Stomach (tissue), 9 donors: ENCODE results near the gene ARHGAP15. TPM values are rescaled to one million over a fixed set of nuclear protein-coding genes. Genes with fewer than 3 reads are reported as not detected.
A peak's percentile ranks its signal among the peaks of the same experiment; 100 is the strongest.

Source experiments
- DNase-seq, 2 donors: peaks; one replicate each; pipeline versions ENCODE4 v3.0.0 to v3.0.0-alpha.2; 2013 to 2019
- H3K27ac ChIP-seq, 5 donors: fragments of 200-600 bp in 4 of 5; sonication (generic) in 4 of 5; one replicate each; pipeline ENCODE4 v1.5.1; 2013 to 2019; ENCODE audit warnings: mild to moderate bottlenecking in 1 of 5, moderate library complexity in 1 of 5
- H3K27me3 ChIP-seq, 3 donors: fragments of 200-600 bp; sonication (generic); one replicate each; pipeline ENCODE4 v1.5.1; 2017 to 2019; ENCODE audit warnings: mixed run types in 1 of 3
- H3K36me3 ChIP-seq, 4 donors: fragments of 200-600 bp; sonication (generic); 1 replicate in 3 of 4; 2 replicates in 1 of 4; pipeline ENCODE4 v1.5.1; 2016 to 2019
- H3K4me1 ChIP-seq, 4 donors: fragments of 200-600 bp; sonication (generic); one replicate each; pipeline ENCODE4 v1.5.1; 2016 to 2019
- H3K4me3 ChIP-seq, 4 donors: fragments of 200-600 bp; sonication (generic) in 3 of 4; one replicate each; pipeline ENCODE4 v1.5.1; 2016 to 2019; ENCODE audit warnings: mild to moderate bottlenecking in 1 of 4
- H3K9me3 ChIP-seq, 4 donors: fragments of 200-600 bp; sonication (generic); one replicate each; pipeline ENCODE4 v1.5.1; 2016 to 2019
- EP300 ChIP-seq: sonication (generic); formaldehyde crosslinking; IDR thresholded peaks from one replicate; pipeline ENCODE4 v1.6.1; 2017; ENCODE audit warnings: antibody characterized with exemption
- POLR2A ChIP-seq, 4 donors: fragments of 450-650 bp; IDR thresholded peaks; one replicate each; pipeline ENCODE4 v1.6.1; 2016; ENCODE audit warnings: antibody characterized with exemption in 4 of 4, control low read depth in 2 of 4, mild to moderate bottlenecking in 1 of 4, moderate library complexity in 1 of 4
- POLR2AphosphoS5 ChIP-seq, 3 donors: sonication (generic); formaldehyde crosslinking; IDR thresholded peaks; one replicate each; pipeline ENCODE4 v1.6.1; 2016; ENCODE audit warnings: antibody characterized with exemption in 3 of 3
- WGBS, 5 donors: extraction: QIAGEN DNeasy Blood & Tissue Kit in 3 of 5; methylation state at CpG; one replicate each; pipeline versions ENCODE4 v1.1.5 to v1.1.7; 2013 to 2018; 5-methylcytosine and 5-hydroxymethylcytosine counted together
- intact Hi-C: fragments of 100-400 bp; cut with DNase I; formaldehyde crosslinking; loops from one replicate; pipeline ENCODE4 v1.15.1; 2023; ENCODE audit warnings: low total_unique reads
- polyA plus RNA-seq, 3 donors: library from polyadenylated mRNA; stranded (reverse); fragments of 200-250 nt; gene quantifications; one replicate each; pipeline ENCODE4 v1.2.3, GENCODE V29; 2013
- total RNA-seq, 5 donors: library from RNA; depleted of rRNA; stranded (reverse); fragments of >200 nt; gene quantifications; one replicate each; pipeline versions ENCODE4 v1.1.0 to v1.2.3, GENCODE V29; 2014 to 2016
- TF ChIP-seq, protein P1 (sequence below), 7 experiments: fragments of 450-650 bp in 4 of 7; fragments of 200-600 bp in 3 of 7; sonication (generic) in 3 of 7; IDR thresholded peaks; one replicate each; pipeline ENCODE4 v1.5.1; 2016 to 2019; ENCODE audit warnings: antibody characterized with exemption in 7 of 7, control low read depth in 2 of 7, mild to moderate bottlenecking in 1 of 7
- donor health status: healthy with polysubstance abuse.
- donor health status: Bipolar disorder and iron deficiency.
- donor health status: healthy.

The ARHGAP15 gene
- total and polyA plus RNA-seq, 8 donors: 1.8 to 66.3 (median 6.8) TPM; not detected in 1

DNA sequence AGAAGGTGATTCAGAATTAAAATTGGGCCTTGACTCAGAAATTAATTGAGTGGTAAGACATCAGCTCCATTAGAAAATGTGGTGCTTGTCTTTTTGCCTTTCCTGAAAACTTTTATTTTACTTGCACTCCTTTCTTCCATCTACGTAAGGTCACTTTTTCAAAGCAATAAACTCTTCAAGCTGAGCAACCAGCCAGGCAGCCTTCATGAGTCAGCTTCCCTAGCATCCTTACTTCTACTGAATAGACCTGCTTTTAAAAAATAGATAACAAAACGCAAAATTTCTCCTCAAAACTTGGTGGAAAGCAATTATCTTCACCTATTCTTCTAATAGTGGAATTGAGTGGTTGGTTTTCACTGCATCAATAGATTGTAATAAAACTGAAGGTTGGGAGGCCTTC lies 504.2 kb downstream of the ARHGAP15 start:
- Histone ChIP-seq H3K27me3 (no peaks in the 10 kb centered on the region), H3K4me1 (no peaks in the 10 kb centered on the region), H3K27ac (no peak overlapping the region), H3K9me3 (peaks cover 0 to 14% (median 0%) of the 10 kb centered on the region in 4 donors), H3K4me3 (no peak overlapping the region), H3K36me3 (peaks cover 0 to 5% (median 0%) of the 10 kb centered on the region in 4 donors)
- intact Hi-C loops: no loop called here
- DNase-seq: no peak
- 0 to 49% (median 43%) methylated on average over 2 of the region's 2 CpGs for whole genome bisulfite sequencing, 5 donors
- no peak for TF ChIP-seq POLR2A (IDR thresholded peaks at IDR 0.05)
- TF ChIP-seq, protein P1, sequence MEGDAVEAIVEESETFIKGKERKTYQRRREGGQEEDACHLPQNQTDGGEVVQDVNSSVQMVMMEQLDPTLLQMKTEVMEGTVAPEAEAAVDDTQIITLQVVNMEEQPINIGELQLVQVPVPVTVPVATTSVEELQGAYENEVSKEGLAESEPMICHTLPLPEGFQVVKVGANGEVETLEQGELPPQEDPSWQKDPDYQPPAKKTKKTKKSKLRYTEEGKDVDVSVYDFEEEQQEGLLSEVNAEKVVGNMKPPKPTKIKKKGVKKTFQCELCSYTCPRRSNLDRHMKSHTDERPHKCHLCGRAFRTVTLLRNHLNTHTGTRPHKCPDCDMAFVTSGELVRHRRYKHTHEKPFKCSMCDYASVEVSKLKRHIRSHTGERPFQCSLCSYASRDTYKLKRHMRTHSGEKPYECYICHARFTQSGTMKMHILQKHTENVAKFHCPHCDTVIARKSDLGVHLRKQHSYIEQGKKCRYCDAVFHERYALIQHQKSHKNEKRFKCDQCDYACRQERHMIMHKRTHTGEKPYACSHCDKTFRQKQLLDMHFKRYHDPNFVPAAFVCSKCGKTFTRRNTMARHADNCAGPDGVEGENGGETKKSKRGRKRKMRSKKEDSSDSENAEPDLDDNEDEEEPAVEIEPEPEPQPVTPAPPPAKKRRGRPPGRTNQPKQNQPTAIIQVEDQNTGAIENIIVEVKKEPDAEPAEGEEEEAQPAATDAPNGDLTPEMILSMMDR (IDR thresholded peaks at IDR 0.05): no peak
- no peak for TF ChIP-seq POLR2AphosphoS5 (IDR thresholded peaks at IDR 0.05)
- no peak for TF ChIP-seq EP300

DNA sequence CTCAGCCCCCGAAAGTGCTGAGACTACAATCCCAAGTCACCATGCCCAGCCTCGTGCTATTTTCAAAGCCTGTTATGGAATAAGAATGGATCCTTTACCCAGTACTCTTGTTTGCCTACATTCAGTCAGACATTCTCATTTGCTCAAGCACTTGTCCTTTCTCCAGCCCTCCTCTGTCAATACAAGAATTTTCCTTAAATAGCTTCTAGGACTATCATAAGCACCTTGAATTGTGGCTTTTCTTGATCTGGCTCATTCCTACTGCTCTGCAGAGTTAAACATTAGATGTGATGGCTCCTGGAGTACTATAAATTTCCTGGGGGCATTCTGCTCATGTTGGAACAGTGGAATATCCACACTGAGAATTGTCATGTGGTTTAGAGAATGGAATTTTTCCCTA lies 506.1 kb downstream of the ARHGAP15 start:
- WGBS, 5 donors: 72 to 83% (median 79%) methylated on average over 2 of the region's 2 CpGs
- peaks cover 0 to 14% (median 0%) of the 10 kb centered on the region in 4 donors for H3K9me3 ChIP-seq
- TF ChIP-seq POLR2A (IDR thresholded peaks at IDR 0.05) (no peak), POLR2AphosphoS5 (IDR thresholded peaks at IDR 0.05) (no peak), EP300 (no peak)
- TF ChIP-seq, protein P1 (IDR thresholded peaks at IDR 0.05): no peak
- H3K27me3 ChIP-seq: no peaks in the 10 kb centered on the region
- H3K27ac ChIP-seq: no peak overlapping the region
- intact Hi-C loops: no loop called here
- no peaks in the 10 kb centered on the region for H3K4me1 ChIP-seq
- H3K36me3 ChIP-seq: peaks cover 0 to 5% (median 0%) of the 10 kb centered on the region in 4 donors
- DNase-seq: no peak
- H3K4me3 ChIP-seq: no peak overlapping the region

DNA sequence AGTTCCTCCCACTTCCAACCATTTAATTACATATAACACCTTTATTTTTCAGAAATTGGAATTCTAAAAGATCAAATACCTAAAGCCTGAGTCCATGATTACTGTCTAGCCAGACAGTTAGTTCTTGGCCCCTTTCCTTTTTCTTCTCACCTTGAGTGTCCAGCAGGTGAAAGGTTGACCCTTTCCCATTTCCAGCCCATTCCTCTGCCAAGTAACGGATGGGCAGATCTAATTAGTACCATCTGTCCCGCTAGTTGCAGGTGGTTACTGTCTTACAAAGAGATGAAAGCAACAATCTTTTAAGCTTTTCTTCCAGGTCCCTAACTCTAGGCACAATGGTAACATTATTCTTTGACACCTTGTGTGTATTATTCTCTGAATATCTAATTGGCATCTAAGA lies 506.7 kb downstream of the ARHGAP15 start:
- Histone ChIP-seq H3K4me1 (no peaks in the 10 kb centered on the region), H3K27ac (no peak overlapping the region), H3K27me3 (no peaks in the 10 kb centered on the region), H3K4me3 (no peak overlapping the region), H3K36me3 (peaks cover 0 to 5% (median 0%) of the 10 kb centered on the region in 4 donors), H3K9me3 (peaks cover 0 to 14% (median 0%) of the 10 kb centered on the region in 4 donors)
- DNase-seq: no peak
- TF ChIP-seq POLR2AphosphoS5 (IDR thresholded peaks at IDR 0.05) (no peak), POLR2A (IDR thresholded peaks at IDR 0.05) (no peak), EP300 (no peak)
- TF ChIP-seq, protein P1 (IDR thresholded peaks at IDR 0.05): no peak
- intact Hi-C loops: no loop called here
- WGBS, 5 donors: 90 to 100% (median 97%) methylated on average over 2 of the region's 2 CpGs

DNA sequence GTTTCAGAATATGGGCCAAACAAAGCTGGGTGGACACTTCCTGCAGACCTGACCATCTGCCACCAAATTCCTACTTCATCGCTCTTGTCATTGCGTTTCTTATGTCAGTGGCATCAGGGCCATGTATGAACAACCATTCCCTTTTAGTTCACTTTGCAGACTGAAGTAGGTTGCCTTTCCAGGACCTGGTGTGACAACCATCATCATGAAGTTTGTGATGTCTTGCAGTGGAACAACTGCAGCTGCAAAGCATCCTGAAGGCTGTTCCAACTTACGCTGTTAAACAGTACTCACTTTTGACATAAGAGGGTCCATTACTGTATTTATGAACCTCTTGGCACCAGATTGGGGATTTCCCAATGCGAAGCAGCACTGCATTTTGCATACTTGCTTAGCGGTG lies 511.6 kb downstream of the ARHGAP15 start:
- Histone ChIP-seq H3K27me3 (no peaks in the 10 kb centered on the region), H3K36me3 (peaks cover 0 to 5% (median 0%) of the 10 kb centered on the region in 4 donors), H3K4me3 (no peak overlapping the region), H3K9me3 (peaks cover 0 to 14% (median 0%) of the 10 kb centered on the region in 4 donors), H3K27ac (no peak overlapping the region), H3K4me1 (no peaks in the 10 kb centered on the region)
- TF ChIP-seq POLR2A (IDR thresholded peaks at IDR 0.05) (no peak), EP300 (no peak), POLR2AphosphoS5 (IDR thresholded peaks at IDR 0.05) (no peak)
- TF ChIP-seq, protein P1 (IDR thresholded peaks at IDR 0.05): no peak
- intact Hi-C loops: no loop called here
- peak in 1 of 2 donors; percentile 59 for DNase-seq
- WGBS, 5 donors: 75 to 86% (median 78%) methylated on average over 5 of the region's 5 CpGs
